CD4-positive, alpha-beta T cell treated with Interleukin-15 for 4 hours (primary cell): ENCODE data around the gene SPSB2.

ENCODE experiments used
- DNase-seq: peaks from one replicate; pipeline ENCODE4 v3.0.0-alpha.2; 2020; ENCODE audit warnings: low spot score

SPSB2 gene

GRCh38 chr12:6830999-6831398 lies 42.1 kb downstream of the SPSB2 start:
- no peak for DNase-seq

GRCh38 chr12:6830286-6830890 lies 42.7 kb downstream of the SPSB2 start:
- no peak for DNase-seq

- DNase-seq: no peak
Observed at GRCh38 chr12:6829536-6830220, 43.4 kb downstream of the SPSB2 start.

GRCh38 chr12:6828781-6829535 lies 44.1 kb downstream of the SPSB2 start:
- peak; percentile 30 for DNase-seq

GRCh38 chr12:6827982-6828780 lies 44.9 kb downstream of the SPSB2 start, which contains the start of gene P3H3:
Gene P3H3 (plus strand): TSS chr12:6828407. CDS start chr12:6828441, 34 bp downstream.
- DNase-seq: no peak

GRCh38 chr12:6827437-6827911 lies 45.6 kb downstream of the SPSB2 start:
- peak; percentile 14 for DNase-seq

- no peak for DNase-seq
Observed at GRCh38 chr12:6826734-6827436, 46.2 kb downstream of the SPSB2 start.

- DNase-seq: no peak
Observed at GRCh38 chr12:6826125-6826733, 46.9 kb downstream of the SPSB2 start.

- DNase-seq: peak; percentile 79
Observed at GRCh38 chr12:6825398-6826124, 47.5 kb downstream of the SPSB2 start.

GRCh38 chr12:6824901-6825381 lies 48.2 kb downstream of the SPSB2 start:
- no peak for DNase-seq

GRCh38 chr12:6824085-6824775 lies 48.9 kb downstream of the SPSB2 start:
- DNase-seq: no peak

- DNase-seq: no peak
Observed at GRCh38 chr12:6823182-6824084, 49.7 kb downstream of the SPSB2 start.

GRCh38 chr12:6822426-6823135 lies 50.5 kb downstream of the SPSB2 start:
- no peak for DNase-seq

- no peak for DNase-seq
Observed at GRCh38 chr12:6821591-6822425, 51.3 kb downstream of the SPSB2 start, which contains the start of gene GPR162. Gene GPR162 (plus strand): TSS chr12:6821821. CDS start chr12:6823899, 2,078 bp downstream.
